ENCODE measurements around the gene ZNF283. TPM values are rescaled to one million over a fixed set of nuclear protein-coding genes. Genes with fewer than 3 reads are reported as not detected.

ZNF283 gene
- total and polyA plus RNA-seq, 9 of the 15 experiments (the other 6 are each of a cell fraction or from before 2014, with no cell fraction given) = 6.0 to 19.5 (median 9.8) TPM

DNA sequence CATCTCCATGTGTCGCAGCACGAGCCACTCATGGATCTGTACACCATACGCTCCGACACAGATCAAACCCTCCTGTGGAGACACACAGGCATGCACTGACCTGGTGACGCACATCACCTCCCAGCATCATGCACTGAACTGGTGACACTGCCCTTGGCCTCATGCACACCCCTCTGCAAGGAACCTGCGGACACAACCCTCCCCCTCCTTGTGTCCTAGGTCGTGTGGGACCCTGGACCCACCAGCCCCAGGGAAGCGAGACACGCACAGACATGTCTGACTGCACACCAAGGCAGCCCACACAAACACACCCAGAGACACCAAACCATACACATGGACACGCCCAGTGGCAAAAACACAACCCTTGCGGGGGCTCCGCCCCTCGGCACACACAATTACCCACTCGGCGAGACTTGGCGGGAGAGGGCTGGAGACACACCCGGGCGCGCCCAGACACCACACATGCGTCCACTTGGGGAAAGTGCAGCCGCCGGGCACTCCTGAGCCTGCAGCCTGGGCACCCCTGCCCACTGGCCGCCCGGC, 44.4 kb upstream of the ZNF283 start (continued):
- TF ChIP-seq TCF7 (IDR thresholded peaks at IDR 0.05; ENCODE audit: borderline replicate concordance) = no peak
- TF ChIP-seq ZNF165 (CRISPR knock-in tag; IDR thresholded peaks at IDR 0.05; ENCODE audit: borderline replicate concordance) = no peak
- TF ChIP-seq, protein P1, sequence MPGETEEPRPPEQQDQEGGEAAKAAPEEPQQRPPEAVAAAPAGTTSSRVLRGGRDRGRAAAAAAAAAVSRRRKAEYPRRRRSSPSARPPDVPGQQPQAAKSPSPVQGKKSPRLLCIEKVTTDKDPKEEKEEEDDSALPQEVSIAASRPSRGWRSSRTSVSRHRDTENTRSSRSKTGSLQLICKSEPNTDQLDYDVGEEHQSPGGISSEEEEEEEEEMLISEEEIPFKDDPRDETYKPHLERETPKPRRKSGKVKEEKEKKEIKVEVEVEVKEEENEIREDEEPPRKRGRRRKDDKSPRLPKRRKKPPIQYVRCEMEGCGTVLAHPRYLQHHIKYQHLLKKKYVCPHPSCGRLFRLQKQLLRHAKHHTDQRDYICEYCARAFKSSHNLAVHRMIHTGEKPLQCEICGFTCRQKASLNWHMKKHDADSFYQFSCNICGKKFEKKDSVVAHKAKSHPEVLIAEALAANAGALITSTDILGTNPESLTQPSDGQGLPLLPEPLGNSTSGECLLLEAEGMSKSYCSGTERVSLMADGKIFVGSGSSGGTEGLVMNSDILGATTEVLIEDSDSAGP (CRISPR knock-in tag; IDR thresholded peaks at IDR 0.05) = no peak
- TF ChIP-seq, protein P2, sequence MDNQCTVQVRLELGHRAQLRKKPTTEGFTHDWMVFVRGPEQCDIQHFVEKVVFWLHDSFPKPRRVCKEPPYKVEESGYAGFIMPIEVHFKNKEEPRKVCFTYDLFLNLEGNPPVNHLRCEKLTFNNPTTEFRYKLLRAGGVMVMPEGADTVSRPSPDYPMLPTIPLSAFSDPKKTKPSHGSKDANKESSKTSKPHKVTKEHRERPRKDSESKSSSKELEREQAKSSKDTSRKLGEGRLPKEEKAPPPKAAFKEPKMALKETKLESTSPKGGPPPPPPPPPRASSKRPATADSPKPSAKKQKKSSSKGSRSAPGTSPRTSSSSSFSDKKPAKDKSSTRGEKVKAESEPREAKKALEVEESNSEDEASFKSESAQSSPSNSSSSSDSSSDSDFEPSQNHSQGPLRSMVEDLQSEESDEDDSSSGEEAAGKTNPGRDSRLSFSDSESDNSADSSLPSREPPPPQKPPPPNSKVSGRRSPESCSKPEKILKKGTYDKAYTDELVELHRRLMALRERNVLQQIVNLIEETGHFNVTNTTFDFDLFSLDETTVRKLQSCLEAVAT (IDR thresholded peaks at IDR 0.05) = peak in 1 of 2 experiments; percentile 44; a peak in 1 of 4 replicates
- TF ChIP-seq, protein P3, sequence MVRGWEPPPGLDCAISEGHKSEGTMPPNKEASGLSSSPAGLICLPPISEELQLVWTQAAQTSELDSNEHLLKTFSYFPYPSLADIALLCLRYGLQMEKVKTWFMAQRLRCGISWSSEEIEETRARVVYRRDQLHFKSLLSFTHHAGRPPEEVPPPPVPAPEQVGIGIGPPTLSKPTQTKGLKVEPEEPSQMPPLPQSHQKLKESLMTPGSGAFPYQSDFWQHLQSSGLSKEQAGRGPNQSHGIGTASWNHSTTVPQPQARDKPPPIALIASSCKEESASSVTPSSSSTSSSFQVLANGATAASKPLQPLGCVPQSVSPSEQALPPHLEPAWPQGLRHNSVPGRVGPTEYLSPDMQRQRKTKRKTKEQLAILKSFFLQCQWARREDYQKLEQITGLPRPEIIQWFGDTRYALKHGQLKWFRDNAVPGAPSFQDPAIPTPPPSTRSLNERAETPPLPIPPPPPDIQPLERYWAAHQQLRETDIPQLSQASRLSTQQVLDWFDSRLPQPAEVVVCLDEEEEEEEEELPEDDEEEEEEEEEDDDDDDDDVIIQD (CRISPR knock-in tag; IDR thresholded peaks at IDR 0.05) = no peak
- TF ChIP-seq ZNF175 (CRISPR knock-in tag; IDR thresholded peaks at IDR 0.05; ENCODE audit: low read depth) = no peak
- no peak for TF ChIP-seq POLR2AphosphoS2 (IDR thresholded peaks at IDR 0.05; ENCODE audit: low read length)
- no peak for TF ChIP-seq ZBTB8A (IDR thresholded peaks at IDR 0.05; ENCODE audit: partially characterized antibody)
- TF ChIP-seq ZNF263 (CRISPR knock-in tag; IDR thresholded peaks at IDR 0.05; ENCODE audit: borderline replicate concordance) = no peak
- TF ChIP-seq, protein P4, sequence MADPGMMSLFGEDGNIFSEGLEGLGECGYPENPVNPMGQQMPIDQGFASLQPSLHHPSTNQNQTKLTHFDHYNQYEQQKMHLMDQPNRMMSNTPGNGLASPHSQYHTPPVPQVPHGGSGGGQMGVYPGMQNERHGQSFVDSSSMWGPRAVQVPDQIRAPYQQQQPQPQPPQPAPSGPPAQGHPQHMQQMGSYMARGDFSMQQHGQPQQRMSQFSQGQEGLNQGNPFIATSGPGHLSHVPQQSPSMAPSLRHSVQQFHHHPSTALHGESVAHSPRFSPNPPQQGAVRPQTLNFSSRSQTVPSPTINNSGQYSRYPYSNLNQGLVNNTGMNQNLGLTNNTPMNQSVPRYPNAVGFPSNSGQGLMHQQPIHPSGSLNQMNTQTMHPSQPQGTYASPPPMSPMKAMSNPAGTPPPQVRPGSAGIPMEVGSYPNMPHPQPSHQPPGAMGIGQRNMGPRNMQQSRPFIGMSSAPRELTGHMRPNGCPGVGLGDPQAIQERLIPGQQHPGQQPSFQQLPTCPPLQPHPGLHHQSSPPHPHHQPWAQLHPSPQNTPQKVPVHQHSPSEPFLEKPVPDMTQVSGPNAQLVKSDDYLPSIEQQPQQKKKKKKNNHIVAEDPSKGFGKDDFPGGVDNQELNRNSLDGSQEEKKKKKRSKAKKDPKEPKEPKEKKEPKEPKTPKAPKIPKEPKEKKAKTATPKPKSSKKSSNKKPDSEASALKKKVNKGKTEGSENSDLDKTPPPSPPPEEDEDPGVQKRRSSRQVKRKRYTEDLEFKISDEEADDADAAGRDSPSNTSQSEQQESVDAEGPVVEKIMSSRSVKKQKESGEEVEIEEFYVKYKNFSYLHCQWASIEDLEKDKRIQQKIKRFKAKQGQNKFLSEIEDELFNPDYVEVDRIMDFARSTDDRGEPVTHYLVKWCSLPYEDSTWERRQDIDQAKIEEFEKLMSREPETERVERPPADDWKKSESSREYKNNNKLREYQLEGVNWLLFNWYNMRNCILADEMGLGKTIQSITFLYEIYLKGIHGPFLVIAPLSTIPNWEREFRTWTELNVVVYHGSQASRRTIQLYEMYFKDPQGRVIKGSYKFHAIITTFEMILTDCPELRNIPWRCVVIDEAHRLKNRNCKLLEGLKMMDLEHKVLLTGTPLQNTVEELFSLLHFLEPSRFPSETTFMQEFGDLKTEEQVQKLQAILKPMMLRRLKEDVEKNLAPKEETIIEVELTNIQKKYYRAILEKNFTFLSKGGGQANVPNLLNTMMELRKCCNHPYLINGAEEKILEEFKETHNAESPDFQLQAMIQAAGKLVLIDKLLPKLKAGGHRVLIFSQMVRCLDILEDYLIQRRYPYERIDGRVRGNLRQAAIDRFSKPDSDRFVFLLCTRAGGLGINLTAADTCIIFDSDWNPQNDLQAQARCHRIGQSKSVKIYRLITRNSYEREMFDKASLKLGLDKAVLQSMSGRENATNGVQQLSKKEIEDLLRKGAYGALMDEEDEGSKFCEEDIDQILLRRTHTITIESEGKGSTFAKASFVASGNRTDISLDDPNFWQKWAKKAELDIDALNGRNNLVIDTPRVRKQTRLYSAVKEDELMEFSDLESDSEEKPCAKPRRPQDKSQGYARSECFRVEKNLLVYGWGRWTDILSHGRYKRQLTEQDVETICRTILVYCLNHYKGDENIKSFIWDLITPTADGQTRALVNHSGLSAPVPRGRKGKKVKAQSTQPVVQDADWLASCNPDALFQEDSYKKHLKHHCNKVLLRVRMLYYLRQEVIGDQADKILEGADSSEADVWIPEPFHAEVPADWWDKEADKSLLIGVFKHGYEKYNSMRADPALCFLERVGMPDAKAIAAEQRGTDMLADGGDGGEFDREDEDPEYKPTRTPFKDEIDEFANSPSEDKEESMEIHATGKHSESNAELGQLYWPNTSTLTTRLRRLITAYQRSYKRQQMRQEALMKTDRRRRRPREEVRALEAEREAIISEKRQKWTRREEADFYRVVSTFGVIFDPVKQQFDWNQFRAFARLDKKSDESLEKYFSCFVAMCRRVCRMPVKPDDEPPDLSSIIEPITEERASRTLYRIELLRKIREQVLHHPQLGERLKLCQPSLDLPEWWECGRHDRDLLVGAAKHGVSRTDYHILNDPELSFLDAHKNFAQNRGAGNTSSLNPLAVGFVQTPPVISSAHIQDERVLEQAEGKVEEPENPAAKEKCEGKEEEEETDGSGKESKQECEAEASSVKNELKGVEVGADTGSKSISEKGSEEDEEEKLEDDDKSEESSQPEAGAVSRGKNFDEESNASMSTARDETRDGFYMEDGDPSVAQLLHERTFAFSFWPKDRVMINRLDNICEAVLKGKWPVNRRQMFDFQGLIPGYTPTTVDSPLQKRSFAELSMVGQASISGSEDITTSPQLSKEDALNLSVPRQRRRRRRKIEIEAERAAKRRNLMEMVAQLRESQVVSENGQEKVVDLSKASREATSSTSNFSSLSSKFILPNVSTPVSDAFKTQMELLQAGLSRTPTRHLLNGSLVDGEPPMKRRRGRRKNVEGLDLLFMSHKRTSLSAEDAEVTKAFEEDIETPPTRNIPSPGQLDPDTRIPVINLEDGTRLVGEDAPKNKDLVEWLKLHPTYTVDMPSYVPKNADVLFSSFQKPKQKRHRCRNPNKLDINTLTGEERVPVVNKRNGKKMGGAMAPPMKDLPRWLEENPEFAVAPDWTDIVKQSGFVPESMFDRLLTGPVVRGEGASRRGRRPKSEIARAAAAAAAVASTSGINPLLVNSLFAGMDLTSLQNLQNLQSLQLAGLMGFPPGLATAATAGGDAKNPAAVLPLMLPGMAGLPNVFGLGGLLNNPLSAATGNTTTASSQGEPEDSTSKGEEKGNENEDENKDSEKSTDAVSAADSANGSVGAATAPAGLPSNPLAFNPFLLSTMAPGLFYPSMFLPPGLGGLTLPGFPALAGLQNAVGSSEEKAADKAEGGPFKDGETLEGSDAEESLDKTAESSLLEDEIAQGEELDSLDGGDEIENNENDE (IDR thresholded peaks at IDR 0.05; ENCODE audit: low read depth, low read length) = no peak
- no peak for TF ChIP-seq TCFL5 (CRISPR knock-in tag; conservative IDR thresholded peaks at IDR 0.05)

All from K562 (cell line).